ENCODE results near the gene PRMT1.

- TF ChIP-seq, protein P1, sequence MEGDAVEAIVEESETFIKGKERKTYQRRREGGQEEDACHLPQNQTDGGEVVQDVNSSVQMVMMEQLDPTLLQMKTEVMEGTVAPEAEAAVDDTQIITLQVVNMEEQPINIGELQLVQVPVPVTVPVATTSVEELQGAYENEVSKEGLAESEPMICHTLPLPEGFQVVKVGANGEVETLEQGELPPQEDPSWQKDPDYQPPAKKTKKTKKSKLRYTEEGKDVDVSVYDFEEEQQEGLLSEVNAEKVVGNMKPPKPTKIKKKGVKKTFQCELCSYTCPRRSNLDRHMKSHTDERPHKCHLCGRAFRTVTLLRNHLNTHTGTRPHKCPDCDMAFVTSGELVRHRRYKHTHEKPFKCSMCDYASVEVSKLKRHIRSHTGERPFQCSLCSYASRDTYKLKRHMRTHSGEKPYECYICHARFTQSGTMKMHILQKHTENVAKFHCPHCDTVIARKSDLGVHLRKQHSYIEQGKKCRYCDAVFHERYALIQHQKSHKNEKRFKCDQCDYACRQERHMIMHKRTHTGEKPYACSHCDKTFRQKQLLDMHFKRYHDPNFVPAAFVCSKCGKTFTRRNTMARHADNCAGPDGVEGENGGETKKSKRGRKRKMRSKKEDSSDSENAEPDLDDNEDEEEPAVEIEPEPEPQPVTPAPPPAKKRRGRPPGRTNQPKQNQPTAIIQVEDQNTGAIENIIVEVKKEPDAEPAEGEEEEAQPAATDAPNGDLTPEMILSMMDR (IDR thresholded peaks at IDR 0.05) = no peak
- no peak for TF ChIP-seq SMC3 (IDR thresholded peaks at IDR 0.05)
Measured at GRCh38 chr19:49676784-49677230, 264 bp upstream of the PRMT1 start.

All from A549 (cell line).